ENCODE results near the gene DSG4. TPM values are rescaled to one million over a fixed set of nuclear protein-coding genes. Genes with fewer than 3 reads are reported as not detected.

Gene DSG4
- total RNA-seq, 1 donor from 2014 or later, result not detected

DNA sequence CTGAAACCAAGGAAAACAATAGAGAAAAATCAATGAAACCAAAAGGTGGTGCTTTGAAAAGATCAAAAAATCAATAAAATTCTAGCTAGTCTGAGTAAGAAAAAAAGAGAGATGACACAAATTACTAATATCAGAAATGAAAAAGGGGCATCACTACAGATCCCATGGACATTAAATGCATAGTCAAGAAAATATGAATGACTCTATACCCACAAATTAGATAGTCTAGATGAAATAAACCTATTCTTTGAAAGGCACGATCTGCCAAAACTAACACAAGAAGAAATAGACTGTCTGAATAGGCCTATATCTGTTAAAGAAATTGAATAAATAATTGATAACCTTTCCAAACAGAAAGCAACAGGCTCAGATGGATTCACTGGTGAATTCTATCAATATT, 55.7 kb downstream of the DSG4 start:
- Mint-ChIP-seq H3K9me3 (ENCODE audit: unreplicated experiment) (no peaks in the 10 kb centered on the region), H3K4me3 (ENCODE audit: unreplicated experiment) (no peak overlapping the region), H3K4me1 (ENCODE audit: low read depth, unreplicated experiment) (no peaks in the 10 kb centered on the region), H3K36me3 (ENCODE audit: unreplicated experiment) (no peaks in the 10 kb centered on the region), H3K27ac (ENCODE audit: unreplicated experiment) (no peak overlapping the region), H3K27me3 (ENCODE audit: unreplicated experiment) (no peaks in the 10 kb centered on the region)
- TF ChIP-seq, protein P1, sequence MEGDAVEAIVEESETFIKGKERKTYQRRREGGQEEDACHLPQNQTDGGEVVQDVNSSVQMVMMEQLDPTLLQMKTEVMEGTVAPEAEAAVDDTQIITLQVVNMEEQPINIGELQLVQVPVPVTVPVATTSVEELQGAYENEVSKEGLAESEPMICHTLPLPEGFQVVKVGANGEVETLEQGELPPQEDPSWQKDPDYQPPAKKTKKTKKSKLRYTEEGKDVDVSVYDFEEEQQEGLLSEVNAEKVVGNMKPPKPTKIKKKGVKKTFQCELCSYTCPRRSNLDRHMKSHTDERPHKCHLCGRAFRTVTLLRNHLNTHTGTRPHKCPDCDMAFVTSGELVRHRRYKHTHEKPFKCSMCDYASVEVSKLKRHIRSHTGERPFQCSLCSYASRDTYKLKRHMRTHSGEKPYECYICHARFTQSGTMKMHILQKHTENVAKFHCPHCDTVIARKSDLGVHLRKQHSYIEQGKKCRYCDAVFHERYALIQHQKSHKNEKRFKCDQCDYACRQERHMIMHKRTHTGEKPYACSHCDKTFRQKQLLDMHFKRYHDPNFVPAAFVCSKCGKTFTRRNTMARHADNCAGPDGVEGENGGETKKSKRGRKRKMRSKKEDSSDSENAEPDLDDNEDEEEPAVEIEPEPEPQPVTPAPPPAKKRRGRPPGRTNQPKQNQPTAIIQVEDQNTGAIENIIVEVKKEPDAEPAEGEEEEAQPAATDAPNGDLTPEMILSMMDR (IDR thresholded peaks at IDR 0.05; ENCODE audit: partially characterized antibody, unreplicated experiment), result no peak
- DNase-seq, result no peak

DNA sequence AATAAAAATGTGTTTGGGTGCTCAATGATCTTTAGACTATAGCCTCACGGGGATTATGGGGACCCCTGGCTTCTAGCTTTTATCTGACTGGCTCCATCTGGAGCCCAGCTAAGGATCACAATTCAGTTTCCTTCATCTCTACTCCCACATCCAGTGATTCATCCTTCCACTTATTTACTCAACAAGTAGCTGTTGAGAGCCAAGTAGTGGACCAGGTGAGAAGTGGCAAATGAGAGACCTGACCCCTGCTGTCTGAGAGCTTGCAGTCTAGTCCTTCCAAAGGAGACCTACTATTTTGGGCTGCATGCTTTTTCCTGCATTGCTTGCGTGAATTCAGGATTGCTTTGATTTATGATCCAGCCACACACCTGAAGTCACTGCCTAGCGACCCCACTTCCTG, 60.2 kb downstream of the DSG4 start:
- Mint-ChIP-seq H3K27me3 (ENCODE audit: unreplicated experiment) (no peaks in the 10 kb centered on the region), H3K4me1 (ENCODE audit: low read depth, unreplicated experiment) (no peaks in the 10 kb centered on the region), H3K9me3 (ENCODE audit: unreplicated experiment) (no peaks in the 10 kb centered on the region), H3K36me3 (ENCODE audit: unreplicated experiment) (no peaks in the 10 kb centered on the region), H3K27ac (ENCODE audit: unreplicated experiment) (no peak overlapping the region), H3K4me3 (ENCODE audit: unreplicated experiment) (no peak overlapping the region)
- TF ChIP-seq, protein P1 (IDR thresholded peaks at IDR 0.05; ENCODE audit: partially characterized antibody, unreplicated experiment), result no peak
- DNase-seq, result no peak

DNA sequence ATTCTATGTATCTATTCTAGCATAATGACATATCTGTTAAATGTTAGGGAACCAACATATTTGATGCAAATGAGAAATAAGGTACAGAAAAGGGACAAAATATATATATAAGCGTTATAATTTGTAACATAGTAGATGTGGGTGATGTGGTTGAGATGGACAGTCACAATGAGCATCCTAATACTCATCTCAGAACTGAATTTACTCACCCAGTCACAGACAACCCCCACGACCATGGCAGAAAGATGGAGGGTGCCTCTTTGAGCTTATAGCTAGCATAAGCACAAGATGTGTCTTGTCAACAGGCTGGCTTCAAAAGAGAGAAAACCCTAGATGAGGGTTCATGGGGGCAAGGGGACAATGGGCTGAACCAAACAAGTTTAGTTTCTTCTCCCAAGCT, 61.8 kb downstream of the DSG4 start:
- no peaks in the 10 kb centered on the region for H3K4me1 Mint-ChIP-seq (ENCODE audit: low read depth, unreplicated experiment)
- no peak for DNase-seq
- TF ChIP-seq, protein P1 (IDR thresholded peaks at IDR 0.05; ENCODE audit: partially characterized antibody, unreplicated experiment), result no peak
- H3K27ac Mint-ChIP-seq (ENCODE audit: unreplicated experiment), result no peak overlapping the region
- no peak overlapping the region for H3K4me3 Mint-ChIP-seq (ENCODE audit: unreplicated experiment)
- no peaks in the 10 kb centered on the region for H3K9me3 Mint-ChIP-seq (ENCODE audit: unreplicated experiment)
- H3K27me3 Mint-ChIP-seq (ENCODE audit: unreplicated experiment), result no peaks in the 10 kb centered on the region
- H3K36me3 Mint-ChIP-seq (ENCODE audit: unreplicated experiment), result no peaks in the 10 kb centered on the region

DNA sequence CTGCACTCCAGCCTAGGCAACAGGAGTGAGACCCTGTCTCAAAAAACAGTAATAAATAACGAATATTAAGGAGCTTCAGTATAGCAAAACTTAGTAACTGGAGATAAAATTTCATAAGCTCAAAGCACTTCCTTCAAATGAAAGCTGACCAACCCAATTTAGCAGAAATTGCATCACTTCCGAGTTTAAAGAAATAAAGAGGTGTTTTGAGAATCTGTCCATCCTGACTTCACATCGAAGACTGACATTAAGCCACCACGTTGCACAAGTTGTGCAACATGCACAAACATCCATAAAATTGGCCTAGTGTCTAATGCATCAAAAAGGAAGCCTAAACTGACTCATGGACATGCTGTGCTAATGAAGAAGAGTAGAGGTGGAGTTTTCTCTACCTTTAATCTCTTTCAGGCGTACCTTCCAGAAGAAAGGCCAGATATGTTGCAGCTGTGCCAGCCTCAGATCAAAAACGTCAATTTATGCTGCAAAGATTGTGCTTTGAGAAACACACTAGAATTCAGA, 63.3 kb downstream of the DSG4 start:
- Mint-ChIP-seq H3K27ac (ENCODE audit: unreplicated experiment) (no peak overlapping the region), H3K9me3 (ENCODE audit: unreplicated experiment) (no peaks in the 10 kb centered on the region), H3K27me3 (ENCODE audit: unreplicated experiment) (no peaks in the 10 kb centered on the region), H3K4me3 (ENCODE audit: unreplicated experiment) (no peak overlapping the region), H3K36me3 (ENCODE audit: unreplicated experiment) (no peaks in the 10 kb centered on the region), H3K4me1 (ENCODE audit: low read depth, unreplicated experiment) (no peaks in the 10 kb centered on the region)
- TF ChIP-seq, protein P1 (IDR thresholded peaks at IDR 0.05; ENCODE audit: partially characterized antibody, unreplicated experiment), result no peak
- no peak for DNase-seq

DNA sequence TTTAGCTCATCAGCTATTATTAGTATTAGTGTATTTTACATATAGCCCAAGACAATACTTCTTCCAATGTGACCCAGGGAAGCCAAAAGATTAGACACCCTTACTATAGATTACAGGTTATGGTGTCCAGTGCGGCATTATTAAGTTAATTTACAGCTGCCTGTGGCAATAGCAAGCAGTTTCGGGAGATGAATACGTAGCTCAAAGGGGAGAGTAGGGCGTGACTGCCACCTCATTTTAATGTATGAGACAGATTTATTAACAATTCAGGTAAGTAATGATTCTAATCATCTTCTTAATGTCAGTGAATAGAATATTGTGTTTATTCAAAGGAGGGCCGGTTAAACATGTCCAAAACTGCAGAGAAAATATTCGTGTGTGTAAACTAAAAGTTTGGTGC, 64.2 kb downstream of the DSG4 start:
- no peak overlapping the region for H3K4me3 Mint-ChIP-seq (ENCODE audit: unreplicated experiment)
- H3K36me3 Mint-ChIP-seq (ENCODE audit: unreplicated experiment), result no peaks in the 10 kb centered on the region
- H3K9me3 Mint-ChIP-seq (ENCODE audit: unreplicated experiment), result no peaks in the 10 kb centered on the region
- H3K4me1 Mint-ChIP-seq (ENCODE audit: low read depth, unreplicated experiment), result no peaks in the 10 kb centered on the region
- no peak overlapping the region for H3K27ac Mint-ChIP-seq (ENCODE audit: unreplicated experiment)
- TF ChIP-seq, protein P1 (IDR thresholded peaks at IDR 0.05; ENCODE audit: partially characterized antibody, unreplicated experiment), result no peak
- no peak for DNase-seq
- no peaks in the 10 kb centered on the region for H3K27me3 Mint-ChIP-seq (ENCODE audit: unreplicated experiment)
